Upper lobe of left lung (tissue), 6 donors: ENCODE results near the gene ERMAP. TPM values are rescaled to one million over a fixed set of nuclear protein-coding genes. Genes with fewer than 3 reads are reported as not detected.

Experiments
- ATAC-seq, 2 donors: fragments of 200-7000 bp; cut with Tn5 transposase; one replicate each; pipeline ENCODE4 v1.9.1; 2022; ENCODE audit warnings: mild to moderate bottlenecking in 2 of 2, moderate library complexity in 2 of 2; ENCODE audit not compliant: low FRiP score in 2 of 2
- DNase-seq, 2 donors: peaks; one replicate each; pipeline ENCODE4 v3.0.0-alpha.2; 2019 to 2020
- H3K27ac ChIP-seq, 4 donors: fragments of 200-600 bp; sonication (generic); one replicate each; pipeline ENCODE4 v1.5.1; 2016 to 2019
- H3K27me3 ChIP-seq, 4 donors: fragments of 200-600 bp; sonication (generic); one replicate each; pipeline ENCODE4 v1.5.1; 2017 to 2019
- H3K36me3 ChIP-seq, 4 donors: fragments of 200-600 bp; sonication (generic); one replicate each; pipeline ENCODE4 v1.5.1; 2016 to 2019
- H3K4me1 ChIP-seq, 4 donors: fragments of 200-600 bp; sonication (generic); one replicate each; pipeline ENCODE4 v1.5.1; 2018 to 2019
- H3K4me3 ChIP-seq, 4 donors: fragments of 200-600 bp; sonication (generic); one replicate each; pipeline ENCODE4 v1.5.1; 2017 to 2019; ENCODE audit warnings: mild to moderate bottlenecking in 2 of 4, moderate library complexity in 1 of 4
- H3K9me3 ChIP-seq, 4 donors: fragments of 200-600 bp; sonication (generic); one replicate each; pipeline ENCODE4 v1.5.1; 2018 to 2019
- CTCF ChIP-seq, 6 experiments: fragments of 450-650 bp in 4 of 6; fragments of 200-600 bp in 2 of 6; sonication (generic) in 2 of 6; IDR thresholded peaks; one replicate each; pipeline ENCODE4 v1.5.1; 2016 to 2019; ENCODE audit warnings: antibody characterized with exemption in 6 of 6
- EP300 ChIP-seq, 4 donors: sonication (generic); formaldehyde crosslinking; IDR thresholded peaks; one replicate each; pipeline ENCODE4 v1.5.1; 2017; ENCODE audit warnings: antibody characterized with exemption in 4 of 4, control low read depth in 2 of 4
- POLR2A ChIP-seq, 4 donors: fragments of 450-650 bp; IDR thresholded peaks; one replicate each; pipeline ENCODE4 v1.5.1; 2016 to 2017; ENCODE audit warnings: antibody characterized with exemption in 4 of 4, mild to moderate bottlenecking in 2 of 4
- POLR2AphosphoS5 ChIP-seq, 2 donors: sonication (generic); formaldehyde crosslinking; IDR thresholded peaks; one replicate each; pipeline ENCODE4 v1.5.1; 2017; ENCODE audit warnings: antibody characterized with exemption in 2 of 2
- WGBS, 2 donors: methylation state at CpG; one replicate each; pipeline ENCODE4 v1.1.5; 2017 to 2018; 5-methylcytosine and 5-hydroxymethylcytosine counted together
- total RNA-seq, 6 donors: library from RNA; depleted of rRNA in 4 of 6; stranded (reverse); fragments of >200 nt in 4 of 6; gene quantifications; one replicate each; pipeline versions ENCODE4 v1.1.0 to v1.2.1, GENCODE V29; 2016 to 2021
- donor health status: DM: no; HTN: no; CAD: no; lungs with moderate emphysema.
- donor health status: DM: no; HTN: yes; CAD: no; lungs with severe emphysema.

Gene ERMAP
- total RNA-seq, 6 donors from 2014 or later = 11.6 to 41.9 (median 14.9) TPM

GRCh38 chr1:42837709-42838108, 20.8 kb downstream of the ERMAP start:
- Histone ChIP-seq H3K27me3 (no peaks in the 10 kb centered on the region), H3K27ac (peak overlapping the region in 1 of 4 donors; percentile 19), H3K4me3 (no peak overlapping the region), H3K4me1 (no peaks in the 10 kb centered on the region), H3K9me3 (no peaks in the 10 kb centered on the region), H3K36me3 (peaks cover 0 to 3% (median 1%) of the 10 kb centered on the region in 4 donors)
- TF ChIP-seq POLR2A (IDR thresholded peaks at IDR 0.05) (no peak), POLR2AphosphoS5 (IDR thresholded peaks at IDR 0.05) (no peak), CTCF (IDR thresholded peaks at IDR 0.05) (no peak), EP300 (IDR thresholded peaks at IDR 0.05) (no peak)
- ATAC-seq (peak in 1 of 2 donors; percentile 53), DNase-seq (no peak)
- 58 to 60% methylated on average over 3 of the region's 3 CpGs for WGBS, 2 donors

- H3K9me3 ChIP-seq = no peaks in the 10 kb centered on the region
- ATAC-seq (peak in 1 of 2 donors; percentile 72), DNase-seq (peak in 1 of 2 donors; percentile 33)
- peak overlapping the region in 1 of 4 donors; percentile 19 for H3K27ac ChIP-seq
- H3K4me3 ChIP-seq = no peak overlapping the region
- H3K4me1 ChIP-seq = no peaks in the 10 kb centered on the region
- peaks cover 0 to 9% (median 5%) of the 10 kb centered on the region in 4 donors for H3K36me3 ChIP-seq
- no peak for TF ChIP-seq POLR2AphosphoS5 (IDR thresholded peaks at IDR 0.05)
- TF ChIP-seq POLR2A (IDR thresholded peaks at IDR 0.05) = no peak
- TF ChIP-seq EP300 (IDR thresholded peaks at IDR 0.05) = no peak
- no peak for TF ChIP-seq CTCF (IDR thresholded peaks at IDR 0.05)
- no peaks in the 10 kb centered on the region for H3K27me3 ChIP-seq
- 81 to 83% methylated on average over 7 of the region's 7 CpGs for WGBS, 2 donors
Measured at GRCh38 chr1:42838482-42839190, 21.7 kb downstream of the ERMAP start.

GRCh38 chr1:42841010-42841409, 24.1 kb downstream of the ERMAP start:
- TF ChIP-seq POLR2A (IDR thresholded peaks at IDR 0.05) (no peak), EP300 (IDR thresholded peaks at IDR 0.05) (no peak), CTCF (IDR thresholded peaks at IDR 0.05) (no peak), POLR2AphosphoS5 (IDR thresholded peaks at IDR 0.05) (no peak)
- Histone ChIP-seq H3K9me3 (no peaks in the 10 kb centered on the region), H3K27me3 (no peaks in the 10 kb centered on the region), H3K27ac (no peak overlapping the region), H3K36me3 (peaks cover 0 to 9% (median 5%) of the 10 kb centered on the region in 4 donors), H3K4me3 (no peak overlapping the region), H3K4me1 (peaks cover 4 to 12% (median 5%) of the 10 kb centered on the region in 4 donors)
- ATAC-seq (no peak), DNase-seq (no peak)
- 68 to 75% methylated on average over 3 of the region's 3 CpGs for WGBS, 2 donors

GRCh38 chr1:42841440-42842147, 24.7 kb downstream of the ERMAP start:
- ATAC-seq = no peak

GRCh38 chr1:42844592-42845140, 27.7 kb downstream of the ERMAP start:
- H3K4me1 ChIP-seq = peaks cover 13 to 24% (median 16%) of the 10 kb centered on the region in 4 donors
- DNase-seq (peak in 1 of 2 donors; percentile 49), ATAC-seq (no peak)
- 92 to 95% methylated on average over 4 of the region's 4 CpGs for WGBS, 2 donors
- no peak overlapping the region for H3K4me3 ChIP-seq
- TF ChIP-seq POLR2A (IDR thresholded peaks at IDR 0.05) (no peak), EP300 (IDR thresholded peaks at IDR 0.05) (no peak), POLR2AphosphoS5 (IDR thresholded peaks at IDR 0.05) (no peak), CTCF (IDR thresholded peaks at IDR 0.05) (no peak)
- H3K9me3 ChIP-seq = no peaks in the 10 kb centered on the region
- no peak overlapping the region for H3K27ac ChIP-seq
- no peaks in the 10 kb centered on the region for H3K27me3 ChIP-seq
- peaks cover 0 to 15% (median 5%) of the 10 kb centered on the region in 4 donors for H3K36me3 ChIP-seq

More at GRCh38 chr1:42841440-42842147, 24.7 kb downstream of the ERMAP start:
- no peaks in the 10 kb centered on the region for H3K27me3 ChIP-seq
- no peak for DNase-seq
- TF ChIP-seq EP300 (IDR thresholded peaks at IDR 0.05) = no peak
- H3K27ac ChIP-seq = no peak overlapping the region
- peaks cover 0 to 9% (median 5%) of the 10 kb centered on the region in 4 donors for H3K36me3 ChIP-seq
- no peaks in the 10 kb centered on the region for H3K9me3 ChIP-seq
- WGBS, 2 donors = 94 to 96% methylated on average over 2 of the region's 2 CpGs
- H3K4me1 ChIP-seq = peaks cover 4 to 12% (median 6%) of the 10 kb centered on the region in 4 donors
- H3K4me3 ChIP-seq = no peak overlapping the region
